ENCODE results near the gene WDR41.

WDR41 gene

DNA sequence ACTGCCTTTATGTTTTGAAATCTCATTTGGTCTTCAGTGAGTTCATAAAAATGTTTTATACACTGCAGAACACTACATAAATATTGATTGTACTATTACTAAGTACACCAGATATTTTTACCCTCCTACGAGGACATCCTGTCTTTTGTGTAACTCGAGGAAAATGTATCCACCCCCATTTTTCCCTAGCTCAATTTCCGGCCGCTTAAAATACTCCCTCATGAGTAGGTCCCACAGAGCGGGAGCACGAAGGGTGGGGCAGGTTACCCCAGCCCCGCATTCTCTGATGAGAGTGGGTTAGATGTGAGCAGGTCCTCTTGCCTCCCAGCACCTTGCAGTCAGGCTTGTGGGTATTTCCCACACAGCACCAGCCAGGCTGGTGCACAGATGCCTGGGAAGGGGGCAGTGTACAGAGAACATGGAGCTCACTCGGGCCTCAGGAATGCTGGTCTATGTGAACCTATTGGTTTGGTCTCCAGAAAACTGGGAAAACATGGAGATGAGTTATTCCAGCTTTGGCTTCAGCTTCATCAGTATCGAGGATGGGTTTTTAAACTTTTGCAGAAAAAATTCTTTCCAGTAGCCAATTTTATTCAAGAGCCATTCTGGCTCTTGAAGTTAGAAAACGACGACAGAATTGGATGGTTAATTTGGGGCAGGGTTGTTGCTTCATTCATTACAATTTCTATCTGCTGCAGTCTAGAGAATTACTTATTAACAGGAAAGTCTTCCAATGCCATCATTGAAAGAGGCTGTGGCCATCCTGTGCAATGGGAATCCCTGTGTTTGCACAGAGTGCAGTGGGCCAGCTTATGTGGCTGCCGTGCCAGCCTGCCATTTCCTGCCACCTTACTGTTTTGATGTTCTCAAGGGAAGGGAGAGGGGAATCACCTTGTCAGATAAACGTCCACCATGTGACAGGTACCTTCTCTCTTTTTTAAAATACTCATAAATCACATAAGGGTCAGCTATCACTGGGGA is 73.2 kb downstream of the WDR41 start:
- FAIRE-seq (no peak), DNase-seq (ENCODE audit: insufficient read length, low spot score) (no peak)
- TF ChIP-seq POLR2AphosphoS5 (IDR thresholded peaks at IDR 0.05; ENCODE audit: low read depth, low read length): no peak
- TF ChIP-seq POU2F2 (IDR thresholded peaks at IDR 0.05; ENCODE audit: low read depth, low read length): no peak
- no peak for TF ChIP-seq SPI1 (IDR thresholded peaks at IDR 0.05; ENCODE audit: low read depth, low read length)
- no peak for TF ChIP-seq POLR2A (IDR thresholded peaks at IDR 0.05; ENCODE audit: low read depth, low read length)
- no peak for TF ChIP-seq TAF1 (IDR thresholded peaks at IDR 0.05; ENCODE audit: low read depth, low read length)
- TF ChIP-seq PAX5 (IDR thresholded peaks at IDR 0.05; ENCODE audit: insufficient read depth, low read length, severe bottlenecking): no peak

- no peak for DNase-seq (ENCODE audit: insufficient read length, low spot score)
- no peak for TF ChIP-seq PAX5 (IDR thresholded peaks at IDR 0.05; ENCODE audit: insufficient read depth, low read length, severe bottlenecking)
- TF ChIP-seq TAF1 (IDR thresholded peaks at IDR 0.05; ENCODE audit: low read depth, low read length): no peak
- no peak for TF ChIP-seq POLR2AphosphoS5 (IDR thresholded peaks at IDR 0.05; ENCODE audit: low read depth, low read length)
- TF ChIP-seq POU2F2 (IDR thresholded peaks at IDR 0.05; ENCODE audit: low read depth, low read length): no peak
- TF ChIP-seq POLR2A (IDR thresholded peaks at IDR 0.05; ENCODE audit: low read depth, low read length): no peak
- TF ChIP-seq SPI1 (IDR thresholded peaks at IDR 0.05; ENCODE audit: low read depth, low read length): no peak
- FAIRE-seq: no peak
Observed at GRCh38 chr5:77418162-77418561, 74.0 kb downstream of the WDR41 start.

DNA sequence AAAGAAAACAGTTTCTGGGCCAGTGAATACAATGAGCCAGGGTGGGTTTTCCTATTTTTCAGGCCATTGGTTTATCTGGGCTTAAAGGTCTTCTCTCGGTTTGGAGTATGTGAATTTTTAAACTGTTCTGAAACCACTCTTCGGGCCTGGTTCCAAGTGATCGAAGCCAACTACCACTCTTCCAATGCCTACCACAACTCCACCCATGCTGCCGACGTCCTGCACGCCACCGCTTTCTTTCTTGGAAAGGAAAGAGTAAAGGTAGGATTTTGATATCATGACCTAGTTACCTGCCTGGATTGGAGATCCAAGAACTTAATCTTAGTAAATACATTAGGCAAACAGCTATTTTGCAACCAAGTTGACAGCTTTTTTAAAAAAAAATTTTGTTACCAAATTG is 79.1 kb downstream of the WDR41 start:
- TF ChIP-seq TAF1 (IDR thresholded peaks at IDR 0.05; ENCODE audit: low read depth, low read length) (no peak), POU2F2 (IDR thresholded peaks at IDR 0.05; ENCODE audit: low read depth, low read length) (no peak), PAX5 (IDR thresholded peaks at IDR 0.05; ENCODE audit: insufficient read depth, low read length, severe bottlenecking) (no peak), SPI1 (IDR thresholded peaks at IDR 0.05; ENCODE audit: low read depth, low read length) (no peak), POLR2AphosphoS5 (IDR thresholded peaks at IDR 0.05; ENCODE audit: low read depth, low read length) (no peak), POLR2A (IDR thresholded peaks at IDR 0.05; ENCODE audit: low read depth, low read length) (no peak)
- no peak for DNase-seq (ENCODE audit: insufficient read length, low spot score)
- FAIRE-seq: no peak

GRCh38 chr5:77409870-77410621 is 82.1 kb downstream of the WDR41 start:
- TF ChIP-seq POU2F2 (IDR thresholded peaks at IDR 0.05; ENCODE audit: low read depth, low read length) (no peak), POLR2AphosphoS5 (IDR thresholded peaks at IDR 0.05; ENCODE audit: low read depth, low read length) (no peak), PAX5 (IDR thresholded peaks at IDR 0.05; ENCODE audit: insufficient read depth, low read length, severe bottlenecking) (no peak), TAF1 (IDR thresholded peaks at IDR 0.05; ENCODE audit: low read depth, low read length) (no peak), POLR2A (IDR thresholded peaks at IDR 0.05; ENCODE audit: low read depth, low read length) (no peak), SPI1 (IDR thresholded peaks at IDR 0.05; ENCODE audit: low read depth, low read length) (no peak)
- FAIRE-seq (no peak), DNase-seq (ENCODE audit: insufficient read length, low spot score) (no peak)

DNA sequence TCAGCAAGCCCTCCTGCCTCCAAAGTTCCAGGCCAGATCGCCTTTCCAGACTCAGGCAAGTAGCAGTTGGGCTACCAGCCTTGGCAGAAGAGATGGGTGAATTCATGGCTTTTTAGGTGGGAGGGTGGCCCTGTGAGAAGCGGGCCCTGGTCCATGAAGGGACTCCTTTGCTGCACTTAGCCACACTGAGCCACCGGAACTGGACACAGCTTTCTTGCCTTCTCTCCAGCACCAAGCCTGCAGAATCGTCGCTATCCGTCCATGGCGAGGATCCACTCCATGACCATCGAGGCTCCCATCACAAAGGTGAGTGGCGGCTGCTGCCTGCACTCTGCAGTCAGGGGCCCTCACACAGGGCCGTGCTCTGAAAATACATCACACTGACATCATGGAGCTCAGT is 85.0 kb downstream of the WDR41 start:
- DNase-seq (ENCODE audit: insufficient read length, low spot score) (no peak), FAIRE-seq (no peak)
- TF ChIP-seq PAX5 (IDR thresholded peaks at IDR 0.05; ENCODE audit: insufficient read depth, low read length, severe bottlenecking): no peak
- TF ChIP-seq SPI1 (IDR thresholded peaks at IDR 0.05; ENCODE audit: low read depth, low read length): no peak
- no peak for TF ChIP-seq TAF1 (IDR thresholded peaks at IDR 0.05; ENCODE audit: low read depth, low read length)
- no peak for TF ChIP-seq POLR2AphosphoS5 (IDR thresholded peaks at IDR 0.05; ENCODE audit: low read depth, low read length)
- no peak for TF ChIP-seq POU2F2 (IDR thresholded peaks at IDR 0.05; ENCODE audit: low read depth, low read length)
- TF ChIP-seq POLR2A (IDR thresholded peaks at IDR 0.05; ENCODE audit: low read depth, low read length): no peak

GRCh38 chr5:77402796-77403195 is 89.3 kb downstream of the WDR41 start:
- TF ChIP-seq TAF1 (IDR thresholded peaks at IDR 0.05; ENCODE audit: low read depth, low read length): no peak
- DNase-seq (ENCODE audit: insufficient read length, low spot score): no peak
- no peak for FAIRE-seq

DNA sequence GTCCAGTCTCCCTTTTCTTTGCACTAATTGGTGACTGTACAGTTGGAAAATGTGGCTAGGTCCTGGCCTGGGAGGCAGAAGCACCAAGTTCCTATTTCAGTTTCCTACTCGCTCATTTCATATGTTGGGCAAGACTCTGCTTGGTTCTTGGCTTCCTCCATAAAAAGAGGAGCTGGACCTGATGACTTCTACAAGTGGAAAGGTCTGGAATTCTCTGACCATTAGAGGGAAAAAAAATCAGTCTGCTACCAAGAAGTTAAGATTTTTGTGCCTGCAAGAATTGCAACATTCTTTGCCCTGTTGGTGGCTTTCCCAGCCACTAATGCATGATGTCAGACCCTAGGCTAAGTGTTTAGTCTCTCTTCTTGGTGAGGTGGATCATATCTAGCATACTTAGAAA is 91.5 kb downstream of the WDR41 start:
- no peak for DNase-seq (ENCODE audit: insufficient read length, low spot score)
- no peak for TF ChIP-seq POLR2A (IDR thresholded peaks at IDR 0.05; ENCODE audit: low read depth, low read length)
- no peak for TF ChIP-seq TAF1 (IDR thresholded peaks at IDR 0.05; ENCODE audit: low read depth, low read length)
- no peak for TF ChIP-seq POLR2AphosphoS5 (IDR thresholded peaks at IDR 0.05; ENCODE audit: low read depth, low read length)
- TF ChIP-seq PAX5 (IDR thresholded peaks at IDR 0.05; ENCODE audit: insufficient read depth, low read length, severe bottlenecking): no peak
- no peak for TF ChIP-seq SPI1 (IDR thresholded peaks at IDR 0.05; ENCODE audit: low read depth, low read length)
- TF ChIP-seq POU2F2 (IDR thresholded peaks at IDR 0.05; ENCODE audit: low read depth, low read length): no peak
- no peak for FAIRE-seq

DNA sequence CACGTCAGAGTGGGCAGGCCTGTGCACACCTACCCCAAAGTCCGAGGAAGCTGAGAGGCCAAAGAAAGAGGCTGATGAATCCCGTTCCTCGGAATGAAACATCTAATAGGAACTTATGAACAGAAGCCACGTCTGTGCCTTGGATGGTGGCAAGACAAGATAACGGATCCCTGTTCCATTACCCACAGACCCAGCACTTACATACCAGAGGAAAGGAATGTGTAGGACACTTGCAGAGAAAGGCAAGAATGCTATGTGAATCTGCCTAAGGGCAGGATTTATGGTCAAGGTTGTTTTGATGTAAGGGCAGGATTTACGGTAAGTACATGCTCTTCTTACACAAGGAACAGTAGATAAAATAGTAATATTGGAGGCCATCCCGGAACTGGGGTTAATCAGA is 93.2 kb downstream of the WDR41 start:
- TF ChIP-seq TAF1 (IDR thresholded peaks at IDR 0.05; ENCODE audit: low read depth, low read length) (no peak), POLR2AphosphoS5 (IDR thresholded peaks at IDR 0.05; ENCODE audit: low read depth, low read length) (no peak)
- DNase-seq (ENCODE audit: insufficient read length, low spot score) (no peak), FAIRE-seq (no peak)

GRCh38 chr5:77398458-77398857 is 93.7 kb downstream of the WDR41 start:
- no peak for FAIRE-seq

More at GRCh38 chr5:77398458-77398857, 93.7 kb downstream of the WDR41 start:
- TF ChIP-seq SPI1 (IDR thresholded peaks at IDR 0.05; ENCODE audit: low read depth, low read length) (no peak), PAX5 (IDR thresholded peaks at IDR 0.05; ENCODE audit: insufficient read depth, low read length, severe bottlenecking) (no peak), POLR2A (IDR thresholded peaks at IDR 0.05; ENCODE audit: low read depth, low read length) (no peak), POLR2AphosphoS5 (IDR thresholded peaks at IDR 0.05; ENCODE audit: low read depth, low read length) (no peak), TAF1 (IDR thresholded peaks at IDR 0.05; ENCODE audit: low read depth, low read length) (no peak), POU2F2 (IDR thresholded peaks at IDR 0.05; ENCODE audit: low read depth, low read length) (no peak)
- DNase-seq (ENCODE audit: insufficient read length, low spot score): no peak
